A549 treated with Hydrocortisone at 1 μM for 4 hours (cell line): ENCODE measurements around the gene SERPINA6. TPM values are rescaled to one million over a fixed set of nuclear protein-coding genes. Genes with fewer than 3 reads are reported as not detected.

Experiments
- total RNA-seq: library from RNA; stranded (reverse); fragments of 200-300 nt; extraction: Qiagen RNA extraction; gene quantifications from 5 replicates; pipeline ENCODE4 v1.2.3, GENCODE V29; 2022

The SERPINA6 gene
- 0.92 to 1.4 TPM (median 1.2 TPM) in 5 replicates for total RNA-seq

DNA sequence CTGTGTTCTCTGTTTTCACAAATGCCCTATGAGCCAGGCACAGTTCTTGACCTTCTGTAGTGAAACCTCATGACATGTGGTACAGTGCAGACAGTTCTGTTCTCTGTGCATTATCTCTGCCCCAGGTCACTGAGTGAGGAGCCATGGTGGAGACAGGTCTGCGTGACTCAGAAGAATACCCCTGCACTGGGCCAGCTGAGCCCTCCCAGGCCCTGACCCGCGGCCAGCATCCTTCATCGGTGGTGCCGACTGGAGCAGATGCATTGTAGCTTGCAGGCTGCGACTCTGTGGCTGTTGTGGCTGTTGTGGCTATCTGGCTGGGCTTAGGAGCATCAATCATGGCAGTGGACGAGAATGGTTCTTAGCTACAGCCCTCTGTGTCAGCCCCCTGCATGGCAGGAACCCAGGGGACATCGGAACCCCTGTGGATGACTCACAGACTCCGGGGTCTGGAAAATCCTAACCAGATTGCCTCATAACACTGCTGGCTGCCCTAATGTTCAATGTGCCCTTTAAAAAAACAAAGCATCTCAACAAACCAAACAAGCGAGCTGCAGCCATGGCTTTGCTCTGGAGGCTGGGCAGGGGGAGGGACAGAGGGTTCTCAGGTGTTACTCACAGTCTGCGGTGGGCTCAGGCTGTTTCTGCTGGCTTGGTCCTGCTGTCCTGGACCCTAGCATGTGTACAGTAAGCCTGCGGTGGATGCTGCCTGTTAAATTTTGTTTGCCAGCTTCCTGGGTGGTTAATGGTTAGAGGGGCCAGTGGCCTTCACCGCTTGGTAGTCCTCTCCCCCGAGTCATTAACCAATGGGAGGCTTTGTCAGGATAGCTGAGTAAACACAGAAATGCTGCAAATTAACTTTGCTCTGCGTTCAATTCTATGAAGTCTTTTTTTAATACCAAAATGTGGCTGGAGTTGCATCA is at the start of gene SERPINA6:
SERPINA6 (minus strand) TSS at position 689 of the 923 bp plus-strand sequence. CDS start 8,688 bp downstream, outside the sequence.

GRCh38 chr14:94366146-94366915 is 43.2 kb upstream of the SERPINA6 start, which contains the start of gene SERPINA2:
TSS of gene SERPINA2 (minus strand) at chr14:94366698.

DNA sequence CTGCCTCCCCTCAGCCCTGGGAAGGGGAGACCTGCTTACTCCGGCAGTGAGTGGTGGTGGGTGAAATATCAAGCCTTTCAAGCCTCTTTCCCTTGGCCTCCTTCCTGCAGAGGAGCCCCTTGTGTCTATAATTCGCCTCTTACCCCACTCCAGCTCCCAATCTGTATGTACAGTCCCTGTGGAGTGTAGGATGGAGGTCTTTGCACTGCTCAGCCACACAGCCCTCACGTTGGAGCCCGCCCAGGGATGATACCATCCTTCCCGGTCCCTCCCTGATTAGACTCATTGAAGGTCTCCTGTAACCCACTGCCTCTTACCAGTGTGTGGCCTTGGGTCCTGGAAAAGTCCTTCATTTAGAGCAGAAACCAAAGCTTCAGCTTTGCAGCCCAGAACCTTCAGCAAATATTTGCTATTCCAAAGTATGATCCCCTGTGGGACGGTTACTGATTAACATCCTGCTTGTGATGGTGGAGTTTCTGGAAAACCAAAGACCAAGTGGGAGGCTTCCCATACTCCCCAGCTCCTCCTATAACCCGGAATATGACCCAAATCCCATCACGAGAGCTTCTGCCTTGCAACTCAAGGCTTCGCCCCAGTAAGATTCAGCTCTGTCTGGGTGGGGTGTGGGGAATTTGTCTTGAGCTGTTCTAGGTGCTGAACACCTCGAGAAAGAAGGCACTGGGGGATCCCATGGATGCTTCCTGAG is 30.1 kb downstream of the SERPINA6 start, which contains the start of gene SERPINA10:
SERPINA10 (minus strand) TSS at position 397 of the 706 bp plus-strand sequence. CDS start 2,675 bp downstream, outside the sequence.

Other genes with a start within 250 kb of the SERPINA6 start
- gene DDX24, start 242.1 kb downstream of the SERPINA6 start, total RNA-seq = 169 to 176 TPM (median 173 TPM) in 5 replicates
- gene IFI27L1, start 242.0 kb downstream of the SERPINA6 start, total RNA-seq = 18.8 to 21.4 TPM (median 19.4 TPM) in 5 replicates
- gene IFI27, start 212.6 kb downstream of the SERPINA6 start, total RNA-seq = 0.40 to 1.6 TPM (median 1.3 TPM) in 5 replicates
- 48.8 to 58.4 TPM (median 51.5 TPM) in 5 replicates for gene IFI27L2, start 193.7 kb downstream of the SERPINA6 start, total RNA-seq
- 0.29 to 0.59 TPM (median 0.30 TPM) in 5 replicates for gene PPP4R4, start 149.0 kb downstream of the SERPINA6 start, total RNA-seq
- 0.05 TPM in 1 of 5 replicates, not detected in the others for gene SERPINA10, start 30.1 kb downstream of the SERPINA6 start, total RNA-seq
- gene SERPINA2, start 43.4 kb upstream of the SERPINA6 start, total RNA-seq = not detected in 5 replicates
- gene SERPINA1, start 65.3 kb upstream of the SERPINA6 start, total RNA-seq = 1.2 to 2.2 TPM (median 1.9 TPM) in 5 replicates
- not detected in 5 replicates for gene SERPINA11, start 129.5 kb upstream of the SERPINA6 start, total RNA-seq
- gene SERPINA9, start 152.9 kb upstream of the SERPINA6 start, total RNA-seq = not detected in 5 replicates
- 0.06 TPM in 1 of 5 replicates, not detected in the others for gene SERPINA12, start 186.1 kb upstream of the SERPINA6 start, total RNA-seq
- gene SERPINA4, start 238.1 kb upstream of the SERPINA6 start, total RNA-seq = 0.05 to 0.08 TPM (median 0.06 TPM) in 3 of 5 replicates, not detected in the others